HG03097 (cell line): ENCODE measurements around the gene C19orf81.

Source experiments
- ATAC-seq: cut with Tn5 transposase; IDR thresholded peaks from one replicate; pipeline ENCODE4 v1.9.1; 2021; ENCODE audit not compliant: unreplicated experiment, low FRiP score

C19orf81 gene

GRCh38 chr19:50629194-50629593, 20.1 kb upstream of the C19orf81 start:
- ATAC-seq: no peak

DNA sequence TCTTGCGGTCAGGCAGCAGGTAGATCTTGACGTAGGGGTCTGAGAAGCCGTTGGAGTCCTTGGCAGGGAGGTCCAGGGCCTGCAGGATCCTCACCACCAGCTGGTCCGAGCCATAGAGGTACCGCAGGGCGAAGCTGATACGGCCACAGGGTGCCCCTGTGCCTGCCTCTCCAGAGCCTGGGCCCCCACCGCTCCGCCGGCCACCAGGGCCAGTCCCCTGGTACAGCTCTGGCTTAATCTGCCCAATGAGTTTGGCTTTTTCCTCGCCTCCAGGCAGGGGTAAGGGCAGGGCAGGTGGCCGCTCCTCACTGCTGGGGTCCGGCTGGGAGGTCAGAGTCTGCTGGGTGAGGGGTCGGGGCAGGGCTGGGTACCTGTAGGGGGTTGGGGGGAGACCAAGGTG, 19.4 kb upstream of the C19orf81 start:
- no peak for ATAC-seq

- ATAC-seq: no peak
These were observed 17.0 kb upstream of the C19orf81 start for GRCh38 chr19:50632151-50632835.

GRCh38 chr19:50633359-50633758, 15.9 kb upstream of the C19orf81 start:
- ATAC-seq: no peak

DNA sequence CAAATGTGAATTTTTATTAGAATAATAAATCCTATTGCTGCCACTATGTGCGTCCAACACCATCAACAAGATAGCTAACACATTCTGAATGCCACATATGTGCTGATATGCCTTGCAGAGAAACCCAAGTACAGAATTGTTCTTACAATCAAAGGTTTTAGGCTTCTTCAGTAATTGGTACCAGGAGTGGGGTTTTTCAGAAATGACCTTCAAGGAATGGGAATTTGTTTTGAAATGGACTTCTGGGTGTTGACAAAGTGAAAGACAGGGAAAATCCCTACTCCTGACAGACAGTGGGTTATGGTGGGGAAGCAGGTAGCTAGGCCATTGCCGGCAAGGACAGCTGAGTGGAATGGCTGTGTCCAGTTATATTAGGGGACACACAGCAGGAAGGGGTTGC, 15.3 kb upstream of the C19orf81 start:
- ATAC-seq: no peak

GRCh38 chr19:50636317-50637085, 12.7 kb upstream of the C19orf81 start:
- no peak for ATAC-seq

DNA sequence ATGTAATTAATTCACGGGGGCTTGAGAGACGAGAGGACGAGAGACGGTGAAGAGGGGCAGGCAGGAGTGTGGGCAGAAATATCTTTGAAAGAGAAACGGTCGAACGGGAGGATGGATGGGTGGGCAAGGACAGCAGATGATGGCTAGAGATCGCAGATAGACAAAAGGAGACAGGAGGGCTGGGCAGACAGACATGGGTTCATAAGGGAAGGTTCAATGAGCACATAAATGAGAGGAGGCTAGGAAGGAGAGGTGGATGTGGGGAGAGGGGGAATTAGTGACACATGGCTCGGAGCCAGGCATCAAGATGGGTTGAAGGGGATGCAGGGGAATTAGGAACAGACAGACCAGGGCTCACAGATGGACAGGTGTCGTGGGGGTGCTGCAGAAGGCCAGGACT, 10.6 kb upstream of the C19orf81 start:
- ATAC-seq: no peak

GRCh38 chr19:50639121-50640112, 9.8 kb upstream of the C19orf81 start, which contains the start of gene SYT3:
Gene SYT3 (minus strand): TSS chr19:50639881. CDS start chr19:50637411, 2,470 bp downstream.
- no peak for ATAC-seq

DNA sequence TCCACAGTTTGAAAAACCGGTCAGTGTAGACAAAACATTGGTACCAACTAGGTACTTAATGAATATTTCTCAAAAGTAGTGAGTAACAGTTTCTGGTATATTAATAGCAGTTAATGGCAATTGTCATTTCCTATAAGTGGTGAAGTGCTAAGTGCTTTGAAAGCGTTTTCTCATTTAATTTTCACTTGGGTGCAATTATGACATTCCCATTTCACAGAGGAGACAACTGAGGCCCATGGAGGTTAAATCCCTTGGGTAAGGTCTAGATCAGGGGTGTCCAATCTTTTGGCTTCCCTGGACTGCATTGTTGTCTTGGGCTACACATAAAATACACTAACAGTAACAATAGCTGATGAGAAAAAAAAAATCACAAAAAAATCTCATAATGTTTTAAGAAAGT, 8.9 kb upstream of the C19orf81 start:
- ATAC-seq: no peak

DNA sequence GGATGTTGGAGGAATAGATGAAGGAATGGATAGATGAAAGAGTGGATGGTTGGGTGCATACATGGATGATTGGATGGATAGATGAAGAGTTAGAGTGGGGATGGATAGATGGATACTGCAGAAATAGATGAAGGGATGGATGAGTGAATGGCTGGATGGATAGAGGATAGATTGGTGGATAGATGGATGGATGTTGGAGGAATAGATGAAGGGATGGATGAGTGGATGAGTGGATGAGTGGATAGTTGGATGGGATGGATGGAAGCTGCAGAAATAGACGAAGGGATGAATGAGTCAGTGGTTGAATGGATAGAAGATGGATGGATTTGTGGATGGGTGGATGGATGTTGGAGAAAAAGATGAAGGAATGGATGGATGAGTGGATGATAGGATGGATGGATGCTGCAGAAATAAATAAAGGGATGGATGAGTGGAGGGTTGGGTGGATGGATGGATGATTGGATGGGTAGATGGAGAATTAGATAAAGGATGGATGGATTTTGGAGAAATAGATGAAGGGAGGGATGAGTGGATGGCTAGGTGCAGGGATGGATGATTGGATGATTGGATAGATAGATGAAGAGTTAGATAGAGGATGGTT, 4.8 kb upstream of the C19orf81 start:
- ATAC-seq: no peak

GRCh38 chr19:50645107-50645506, 4.1 kb upstream of the C19orf81 start:
- ATAC-seq: no peak

- no peak for ATAC-seq
These were observed 3.0 kb upstream of the C19orf81 start for GRCh38 chr19:50646074-50646807.

GRCh38 chr19:50647879-50648615, 1.2 kb upstream of the C19orf81 start:
- no peak for ATAC-seq

GRCh38 chr19:50648659-50649058, 586 bp upstream of the C19orf81 start:
- no peak for ATAC-seq

DNA sequence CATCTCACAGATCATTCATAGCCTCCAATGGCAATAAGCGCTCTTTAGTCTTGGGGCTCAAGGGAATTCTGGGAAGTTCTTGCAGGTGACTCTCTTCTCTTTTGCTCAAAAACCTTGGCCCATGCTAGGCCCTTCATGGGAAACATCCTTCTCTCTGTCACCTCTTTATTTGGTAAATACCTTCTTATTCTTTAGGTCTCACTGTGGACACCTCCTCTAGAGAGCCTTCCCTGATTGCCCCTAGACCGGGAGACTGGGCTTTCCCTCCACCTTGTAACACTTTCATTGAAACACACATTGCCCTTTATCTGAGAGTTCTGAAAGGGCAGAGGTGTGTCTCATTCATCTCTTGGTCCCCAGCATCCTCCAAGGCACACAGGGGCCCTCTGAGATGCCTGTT, 1.9 kb downstream of the C19orf81 start:
- ATAC-seq: no peak

- ATAC-seq: no peak
These were observed 3.5 kb downstream of the C19orf81 start for GRCh38 chr19:50652722-50653121.

DNA sequence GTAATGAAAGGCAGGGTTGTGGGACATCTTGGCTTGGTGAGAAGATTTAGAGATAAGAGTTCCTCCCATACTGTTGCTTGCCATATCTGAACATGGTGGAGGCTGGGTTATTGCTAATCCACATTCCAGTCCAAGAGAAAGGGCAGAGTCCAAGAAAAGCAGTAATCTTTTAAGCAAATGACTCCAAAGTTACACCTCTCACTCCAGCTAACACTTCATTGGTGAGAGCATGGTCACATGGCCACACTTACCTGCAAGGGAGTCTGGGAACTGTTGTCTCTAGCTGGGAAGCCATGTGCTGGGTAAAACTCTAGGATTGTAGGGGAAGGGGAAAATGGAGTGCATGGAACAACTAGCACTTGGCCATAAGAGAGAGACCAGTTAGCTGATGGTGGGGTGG, 5.6 kb downstream of the C19orf81 start:
- no peak for ATAC-seq

DNA sequence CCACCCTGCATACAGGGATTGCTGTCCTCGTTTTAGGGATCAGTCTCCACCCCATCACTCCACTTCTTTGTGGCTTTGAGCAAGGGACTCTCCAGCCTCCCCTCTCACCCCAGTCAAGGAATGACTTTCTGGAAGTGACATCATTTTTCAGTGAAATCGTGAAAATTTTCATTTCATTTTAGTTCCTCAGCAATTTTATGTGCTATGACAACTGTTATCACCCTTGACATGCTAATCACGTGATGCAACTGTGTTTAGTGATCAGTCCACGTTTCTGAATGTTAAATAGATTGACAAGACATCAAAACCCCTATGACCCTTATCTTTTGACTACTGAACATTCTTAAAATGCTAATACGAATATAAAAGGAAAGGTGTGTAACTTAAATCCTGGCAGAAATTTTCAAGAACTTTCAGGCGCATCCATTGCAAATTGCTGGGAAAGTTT, 8.0 kb downstream of the C19orf81 start:
- no peak for ATAC-seq
